Thyroid gland (tissue), 4 donors: ENCODE results near the gene FAM20B. TPM values are rescaled to one million over a fixed set of nuclear protein-coding genes. Genes with fewer than 3 reads are reported as not detected.

Source experiments
- DNase-seq, 2 donors: peaks; one replicate each; pipeline ENCODE4 v3.0.0-alpha.2; 2019
- H3K27ac ChIP-seq, 3 donors: fragments of 200-600 bp; sonication (generic); 1 replicate in 2 of 3; 2 replicates in 1 of 3; pipeline ENCODE4 v1.5.1; 2016 to 2019; ENCODE audit warnings: mild to moderate bottlenecking in 1 of 3, moderate library complexity in 1 of 3
- H3K27me3 ChIP-seq: fragments of 200-600 bp; sonication (generic); one replicate; pipeline ENCODE4 v1.5.1; 2019
- H3K36me3 ChIP-seq, 2 donors: fragments of 200-600 bp; sonication (generic); one replicate each; pipeline ENCODE4 v1.5.1; 2016 to 2019
- H3K4me1 ChIP-seq, 2 donors: fragments of 200-600 bp; sonication (generic); one replicate each; pipeline ENCODE4 v1.5.1; 2017 to 2019
- H3K4me3 ChIP-seq, 3 donors: fragments of 200-600 bp; sonication (generic); replicated peaks in 1 of 3; 1 replicate in 2 of 3; 2 replicates in 1 of 3; pipeline ENCODE4 v1.5.1; 2016; ENCODE audit warnings: mild to moderate bottlenecking in 1 of 3
- H3K9me3 ChIP-seq: fragments of 200-600 bp; sonication (generic); one replicate; pipeline ENCODE4 v1.5.1; 2017
- POLR2A ChIP-seq, 2 donors: fragments of 450-650 bp; IDR thresholded peaks; one replicate each; pipeline ENCODE4 v1.6.1; 2017; ENCODE audit warnings: antibody characterized with exemption in 2 of 2, mild to moderate bottlenecking in 2 of 2, moderate library complexity in 1 of 2
- WGBS, 2 donors: methylation state at CpG; one replicate each; pipeline ENCODE4 v1.1.5; 2017; 5-methylcytosine and 5-hydroxymethylcytosine counted together
- intact Hi-C: fragments of 100-400 bp; cut with DNase I; formaldehyde crosslinking; loops from one replicate; pipeline ENCODE4 v1.15.1; 2023
- total RNA-seq, 4 donors: library from RNA; depleted of rRNA; stranded (reverse); fragments of >200 nt; gene quantifications; one replicate each; pipeline ENCODE4 v1.2.3, GENCODE V29; 2016
- TF ChIP-seq, protein P1 (sequence below), 6 experiments: fragments of 200-600 bp in 3 of 6; fragments of 450-650 bp in 3 of 6; sonication (generic) in 3 of 6; IDR thresholded peaks; one replicate each; pipeline ENCODE4 v1.5.1; 2016 to 2019; ENCODE audit warnings: antibody characterized with exemption in 6 of 6, mild to moderate bottlenecking in 2 of 6, inconsistent platforms in 1 of 6, moderate library complexity in 1 of 6

Gene FAM20B
- total RNA-seq, 4 donors from 2014 or later, result 24.3 to 39.2 (median 30.6) TPM

DNA sequence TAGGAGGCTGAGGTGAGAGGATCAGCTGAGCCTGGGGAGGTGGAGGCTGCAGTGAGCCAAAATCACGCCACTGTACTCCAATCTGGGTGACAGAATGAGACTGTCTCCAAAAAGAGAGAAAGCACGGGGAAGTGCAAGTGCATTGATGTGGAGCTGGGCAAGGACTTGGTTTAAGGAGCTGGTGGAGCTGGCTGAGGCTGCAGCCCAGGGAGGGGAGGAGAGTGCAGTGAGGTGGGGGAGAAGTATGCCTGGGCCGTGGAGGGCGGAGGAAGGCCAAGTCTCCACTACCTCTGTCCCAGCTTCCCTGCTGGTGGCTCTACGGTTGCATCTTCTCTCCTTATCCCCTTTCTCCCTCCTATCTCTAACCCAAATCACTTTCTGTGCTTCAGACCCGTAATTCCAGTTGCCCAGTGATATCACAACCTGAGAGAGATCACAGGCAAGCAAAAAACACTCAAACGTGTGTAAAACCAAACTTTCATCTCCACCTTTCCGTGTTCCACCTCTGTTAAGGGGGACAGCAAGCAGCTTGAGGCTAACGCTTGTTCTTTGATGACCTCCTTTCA lies 67.3 kb downstream of the FAM20B start:
- WGBS, 2 donors, result 89 to 91% methylated on average over 9 of the region's 9 CpGs
- Histone ChIP-seq H3K9me3 (no peaks in the 10 kb centered on the region), H3K4me3 (no peak overlapping the region), H3K27ac (no peak overlapping the region), H3K4me1 (no peaks in the 10 kb centered on the region), H3K36me3 (peaks cover 35 to 40% of the 10 kb centered on the region in 2 donors), H3K27me3 (no peaks in the 10 kb centered on the region)
- intact Hi-C loops, result no loop called here
- no peak for TF ChIP-seq POLR2A (IDR thresholded peaks at IDR 0.05)
- TF ChIP-seq, protein P1, sequence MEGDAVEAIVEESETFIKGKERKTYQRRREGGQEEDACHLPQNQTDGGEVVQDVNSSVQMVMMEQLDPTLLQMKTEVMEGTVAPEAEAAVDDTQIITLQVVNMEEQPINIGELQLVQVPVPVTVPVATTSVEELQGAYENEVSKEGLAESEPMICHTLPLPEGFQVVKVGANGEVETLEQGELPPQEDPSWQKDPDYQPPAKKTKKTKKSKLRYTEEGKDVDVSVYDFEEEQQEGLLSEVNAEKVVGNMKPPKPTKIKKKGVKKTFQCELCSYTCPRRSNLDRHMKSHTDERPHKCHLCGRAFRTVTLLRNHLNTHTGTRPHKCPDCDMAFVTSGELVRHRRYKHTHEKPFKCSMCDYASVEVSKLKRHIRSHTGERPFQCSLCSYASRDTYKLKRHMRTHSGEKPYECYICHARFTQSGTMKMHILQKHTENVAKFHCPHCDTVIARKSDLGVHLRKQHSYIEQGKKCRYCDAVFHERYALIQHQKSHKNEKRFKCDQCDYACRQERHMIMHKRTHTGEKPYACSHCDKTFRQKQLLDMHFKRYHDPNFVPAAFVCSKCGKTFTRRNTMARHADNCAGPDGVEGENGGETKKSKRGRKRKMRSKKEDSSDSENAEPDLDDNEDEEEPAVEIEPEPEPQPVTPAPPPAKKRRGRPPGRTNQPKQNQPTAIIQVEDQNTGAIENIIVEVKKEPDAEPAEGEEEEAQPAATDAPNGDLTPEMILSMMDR (IDR thresholded peaks at IDR 0.05), result no peak
- DNase-seq, result no peak

DNA sequence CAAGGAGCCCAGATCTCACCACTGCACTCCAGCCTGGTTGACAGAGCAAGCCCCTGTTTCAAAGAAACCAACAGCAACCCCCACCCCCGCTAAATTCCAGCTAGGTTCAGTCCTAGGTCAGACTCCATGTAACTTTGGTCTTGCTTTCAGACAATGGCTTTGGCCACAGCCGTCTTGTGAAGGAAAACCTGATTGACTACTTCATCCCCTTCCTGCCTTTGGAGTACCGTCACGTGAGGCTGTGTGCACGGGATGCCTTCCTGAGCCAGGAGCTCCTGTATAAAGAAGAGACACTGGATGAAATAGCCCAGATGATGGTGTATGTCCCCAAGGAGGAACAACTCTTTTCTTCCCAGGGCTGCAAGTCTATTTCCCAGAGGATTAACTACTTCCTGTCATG lies 69.1 kb downstream of the FAM20B start:
- Histone ChIP-seq H3K4me1 (no peaks in the 10 kb centered on the region), H3K27ac (no peak overlapping the region), H3K4me3 (no peak overlapping the region), H3K9me3 (no peaks in the 10 kb centered on the region), H3K27me3 (no peaks in the 10 kb centered on the region), H3K36me3 (peaks cover 27 to 35% of the 10 kb centered on the region in 2 donors)
- intact Hi-C loops, result no loop called here
- 40 to 73% methylated on average over 5 of the region's 5 CpGs for WGBS, 2 donors
- peak; percentile 41 to 53 for DNase-seq
- no peak for TF ChIP-seq POLR2A (IDR thresholded peaks at IDR 0.05)
- TF ChIP-seq, protein P1 (IDR thresholded peaks at IDR 0.05), result no peak

DNA sequence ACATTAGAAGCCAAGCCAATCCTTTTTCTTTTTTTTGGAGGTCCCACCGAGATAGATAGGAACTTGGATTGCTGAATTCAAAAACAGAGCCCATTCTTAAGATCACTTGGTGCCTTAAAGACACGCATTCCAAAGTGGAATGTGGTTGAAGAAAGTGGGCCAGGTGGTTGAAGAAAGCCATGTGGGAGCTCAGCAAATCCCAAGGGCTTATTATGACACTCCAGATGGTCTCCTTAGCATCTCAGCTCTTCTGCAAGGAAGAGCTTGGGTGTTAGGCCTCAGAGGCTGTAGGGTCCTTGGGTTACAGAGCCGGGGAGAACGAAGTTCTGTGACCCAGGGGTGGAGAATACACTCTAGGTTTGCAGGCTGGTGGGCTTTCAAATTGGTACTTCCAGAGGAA lies 69.7 kb downstream of the FAM20B start:
- intact Hi-C loops, result no loop called here
- Histone ChIP-seq H3K27ac (no peak overlapping the region), H3K4me1 (no peaks in the 10 kb centered on the region), H3K36me3 (peaks cover 27 to 35% of the 10 kb centered on the region in 2 donors), H3K9me3 (no peaks in the 10 kb centered on the region), H3K27me3 (no peaks in the 10 kb centered on the region), H3K4me3 (no peak overlapping the region)
- no peak for DNase-seq
- 90 to 91% methylated on average over 4 of the region's 4 CpGs for WGBS, 2 donors
- TF ChIP-seq POLR2A (IDR thresholded peaks at IDR 0.05), result no peak
- TF ChIP-seq, protein P1 (IDR thresholded peaks at IDR 0.05), result no peak

DNA sequence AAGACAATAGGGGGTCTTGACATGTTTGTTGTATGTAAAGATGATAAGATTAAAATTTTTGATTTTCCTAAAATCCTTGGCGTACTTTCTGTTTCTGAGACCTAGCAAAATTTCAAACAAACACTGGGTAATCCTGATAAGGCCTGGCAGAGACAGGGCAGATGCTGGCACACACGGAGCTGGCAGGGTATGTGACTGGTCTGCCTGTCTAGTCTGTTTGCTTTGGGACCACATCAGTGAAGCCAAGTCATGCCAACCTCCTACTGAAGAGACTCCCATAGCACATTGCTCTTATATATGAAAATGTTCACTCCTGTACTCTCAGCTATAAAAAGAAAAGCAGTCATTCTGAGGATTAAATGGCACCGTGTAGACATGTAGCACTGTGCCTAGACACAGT lies 70.2 kb downstream of the FAM20B start:
- no peak overlapping the region for H3K27ac ChIP-seq

DNA sequence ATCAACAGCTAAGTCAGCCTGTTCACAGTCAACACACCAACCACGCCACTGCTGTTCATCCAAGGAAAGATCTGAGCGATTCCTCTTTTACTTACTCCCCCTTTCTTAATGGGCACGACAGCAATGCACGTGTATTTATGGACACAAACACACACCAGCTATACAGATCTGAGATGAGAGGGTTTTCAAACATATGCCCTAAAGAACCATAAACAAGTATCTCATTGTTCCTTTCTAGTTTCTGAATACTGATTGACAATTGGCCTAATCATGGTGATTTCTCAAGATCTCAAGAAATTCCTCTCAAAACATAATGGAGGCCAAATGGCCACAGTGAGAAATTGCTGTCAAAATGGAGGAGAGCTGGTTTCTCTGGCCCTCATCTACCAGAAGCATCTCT lies 74.2 kb downstream of the FAM20B start:
- no peak overlapping the region for H3K27ac ChIP-seq
- TF ChIP-seq, protein P1 (IDR thresholded peaks at IDR 0.05), result no peak
- no peak for TF ChIP-seq POLR2A (IDR thresholded peaks at IDR 0.05)
- DNase-seq, result no peak
- no peaks in the 10 kb centered on the region for H3K4me1 ChIP-seq
- H3K4me3 ChIP-seq, result no peak overlapping the region
- H3K27me3 ChIP-seq, result no peaks in the 10 kb centered on the region
- H3K9me3 ChIP-seq, result no peaks in the 10 kb centered on the region
- intact Hi-C loops, result no loop called here
- peaks cover 14 to 15% of the 10 kb centered on the region in 2 donors for H3K36me3 ChIP-seq
- WGBS, 2 donors, result 97 to 98% methylated on average over 4 of the region's 4 CpGs

More for the DNA sequence above, 70.2 kb downstream of the FAM20B start:
- H3K9me3 ChIP-seq, result no peaks in the 10 kb centered on the region
- H3K27me3 ChIP-seq, result no peaks in the 10 kb centered on the region
- 91 to 95% methylated on average over 3 of the region's 3 CpGs for WGBS, 2 donors
- DNase-seq, result no peak
- H3K4me1 ChIP-seq, result no peaks in the 10 kb centered on the region
- H3K4me3 ChIP-seq, result no peak overlapping the region
- TF ChIP-seq, protein P1 (IDR thresholded peaks at IDR 0.05), result no peak
- no peak for TF ChIP-seq POLR2A (IDR thresholded peaks at IDR 0.05)
- intact Hi-C loops, result no loop called here
- H3K36me3 ChIP-seq, result peaks cover 27 to 35% of the 10 kb centered on the region in 2 donors
